HEK293T (cell line): ENCODE measurements around the gene NEUROG2.

ENCODE experiments used
- CTCF ChIA-PET: fragments of 350-600 bp; formaldehyde crosslinking; extraction: SDS; loops from one replicate; lab custom pipeline; 2021; ENCODE audit warnings: antibody characterized with exemption, inconsistent platforms; lab: Yijun Ruan, JAX
- POLR2A ChIA-PET: fragments of 350-600 bp; formaldehyde crosslinking; extraction: SDS; loops from one replicate; lab custom pipeline; 2020; ENCODE audit warnings: antibody characterized with exemption, inconsistent platforms; lab: Yijun Ruan, JAX
- DNase-seq: peaks from one replicate; pipeline ENCODE4 v3.0.0; 2012; ENCODE audit warnings: mixed read lengths; ENCODE audit errors: extremely low spot score
- ARNT ChIP-seq: fragments of 450-650 bp; IDR thresholded peaks from 2 replicates; pipeline ENCODE4 v1.6.1; 2017; ENCODE audit warnings: mild to moderate bottlenecking
- BHLHE40 ChIP-seq: fragments of 450-650 bp; IDR thresholded peaks from 2 replicates; pipeline ENCODE4 v1.6.1; 2016; ENCODE audit warnings: mild to moderate bottlenecking, moderate library complexity, borderline replicate concordance
- CTBP1 ChIP-seq: fragments of 450-650 bp; IDR thresholded peaks from 2 replicates; pipeline ENCODE4 v1.6.1; 2016; ENCODE audit warnings: borderline replicate concordance
- ELF4 ChIP-seq: fragments of 450-650 bp; IDR thresholded peaks from 2 replicates; pipeline ENCODE4 v1.6.1; 2017; ENCODE audit warnings: antibody characterized with exemption
- FOXA1 ChIP-seq: fragments of 450-650 bp; IDR thresholded peaks from 2 replicates; pipeline ENCODE4 v1.6.1; 2016; ENCODE audit warnings: mild to moderate bottlenecking
- FOXK2 ChIP-seq: fragments of 450-650 bp; IDR thresholded peaks from 2 replicates; pipeline ENCODE4 v1.6.1; 2016; ENCODE audit warnings: mild to moderate bottlenecking
- FOXM1 ChIP-seq: fragments of 450-650 bp; IDR thresholded peaks from 2 replicates; pipeline ENCODE4 v1.6.1; 2017; ENCODE audit warnings: mild to moderate bottlenecking, borderline replicate concordance
- HDGF ChIP-seq: fragments of 450-650 bp; IDR thresholded peaks from 2 replicates; pipeline ENCODE4 v1.6.1; 2017; ENCODE audit warnings: antibody characterized with exemption, borderline replicate concordance
- L3MBTL2 ChIP-seq: fragments of 450-650 bp; conservative IDR thresholded peaks from 2 replicates; pipeline ENCODE4 v1.6.1; 2016; ENCODE audit warnings: mild to moderate bottlenecking
- LEF1 ChIP-seq: fragments of 450-650 bp; IDR thresholded peaks from 2 replicates; pipeline ENCODE4 v1.6.1; 2017; ENCODE audit warnings: mild to moderate bottlenecking, borderline replicate concordance
- NFRKB ChIP-seq: fragments of 450-650 bp; IDR thresholded peaks from 2 replicates; pipeline ENCODE4 v1.6.1; 2016; ENCODE audit warnings: mild to moderate bottlenecking, moderate library complexity
- SP1 ChIP-seq: fragments of 450-650 bp; IDR thresholded peaks from 2 replicates; pipeline ENCODE4 v1.6.1; 2017
- SUZ12 ChIP-seq: fragments of 450-650 bp; IDR thresholded peaks from 2 replicates; pipeline ENCODE4 v1.6.1; 2016; ENCODE audit warnings: mild to moderate bottlenecking
- TARDBP ChIP-seq: fragments of 450-650 bp; IDR thresholded peaks from 2 replicates; pipeline ENCODE4 v1.6.1; 2016
- ZNF384 ChIP-seq: fragments of 450-650 bp; IDR thresholded peaks from 2 replicates; pipeline ENCODE4 v1.6.1; 2016
- TF ChIP-seq, protein P1 (sequence below): fragments of 450-650 bp; IDR thresholded peaks from 2 replicates; pipeline ENCODE4 v1.6.1; 2016

Gene NEUROG2

DNA sequence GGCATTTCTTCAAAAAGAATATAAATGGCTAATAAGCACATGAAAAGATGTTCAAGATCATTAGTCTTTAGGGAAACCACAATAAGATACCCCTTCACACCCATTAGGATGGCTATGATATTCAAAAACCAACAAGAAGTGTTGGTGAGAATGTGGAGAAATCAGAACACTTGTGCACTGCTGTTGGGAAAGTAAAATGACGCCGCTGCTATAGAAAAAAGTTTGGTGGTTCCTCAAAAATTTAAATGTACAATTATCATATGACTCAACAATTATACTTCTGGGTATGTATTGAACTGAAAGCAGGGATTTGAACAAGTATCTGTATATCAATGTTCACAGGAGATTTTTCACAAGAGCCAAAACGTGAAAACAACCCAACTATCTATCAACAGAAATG is 29.4 kb upstream of the NEUROG2 start:
- DNase-seq = no peak
- ChIA-PET CTCF (no interaction called here), POLR2A (no interaction called here)
- TF ChIP-seq FOXA1 = no peak
- TF ChIP-seq SUZ12 = no peak
- no peak for TF ChIP-seq ELF4
- TF ChIP-seq, protein P1, sequence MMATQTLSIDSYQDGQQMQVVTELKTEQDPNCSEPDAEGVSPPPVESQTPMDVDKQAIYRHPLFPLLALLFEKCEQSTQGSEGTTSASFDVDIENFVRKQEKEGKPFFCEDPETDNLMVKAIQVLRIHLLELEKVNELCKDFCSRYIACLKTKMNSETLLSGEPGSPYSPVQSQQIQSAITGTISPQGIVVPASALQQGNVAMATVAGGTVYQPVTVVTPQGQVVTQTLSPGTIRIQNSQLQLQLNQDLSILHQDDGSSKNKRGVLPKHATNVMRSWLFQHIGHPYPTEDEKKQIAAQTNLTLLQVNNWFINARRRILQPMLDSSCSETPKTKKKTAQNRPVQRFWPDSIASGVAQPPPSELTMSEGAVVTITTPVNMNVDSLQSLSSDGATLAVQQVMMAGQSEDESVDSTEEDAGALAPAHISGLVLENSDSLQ = no peak

DNA sequence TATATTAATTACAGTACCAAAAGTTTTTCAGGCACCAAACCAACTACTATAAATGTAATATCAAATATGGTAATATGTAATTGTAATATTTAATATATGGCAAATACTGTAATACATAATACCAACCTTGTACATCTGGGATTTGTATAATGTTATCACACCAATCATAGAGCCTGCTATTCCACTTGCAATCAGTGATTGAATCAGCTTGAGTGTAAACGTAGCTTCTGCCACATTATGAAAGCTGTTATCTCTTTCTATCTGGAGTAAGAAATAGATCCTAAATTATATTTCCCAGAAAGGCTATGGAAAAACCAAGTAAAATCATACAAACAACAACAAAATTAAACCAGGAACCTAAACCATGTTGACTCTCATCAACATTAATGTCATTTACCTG is 24.7 kb upstream of the NEUROG2 start:
- no peak for TF ChIP-seq L3MBTL2
- no peak for TF ChIP-seq ELF4
- no peak for TF ChIP-seq NFRKB
- no peak for TF ChIP-seq ARNT
- POLR2A ChIA-PET = no interaction called here

DNA sequence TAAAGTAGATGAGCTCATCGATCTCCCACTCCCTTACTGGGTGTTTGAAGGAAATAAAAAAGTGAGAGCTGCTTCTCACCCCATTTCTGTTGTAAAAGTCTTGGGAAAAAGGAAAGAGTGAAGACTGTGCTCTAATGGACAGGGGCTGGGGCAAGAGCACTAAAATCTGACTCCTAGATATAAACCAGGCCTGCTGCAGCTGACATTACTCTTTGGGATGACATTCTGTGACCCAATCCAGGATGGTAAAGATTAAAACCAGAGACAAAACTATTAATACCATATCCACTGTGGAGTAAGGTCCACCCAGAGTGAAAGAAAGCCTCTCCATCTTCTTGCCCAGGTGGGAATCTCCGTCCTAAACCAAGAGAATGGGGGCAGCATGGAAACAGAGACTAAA is 20.1 kb upstream of the NEUROG2 start:
- ChIA-PET POLR2A (no interaction called here), CTCF (no interaction called here)
- DNase-seq = no peak
- TF ChIP-seq L3MBTL2 (no peak), SP1 (no peak), FOXK2 (no peak), LEF1 (no peak), ELF4 (no peak), BHLHE40 (no peak), NFRKB (no peak), HDGF (no peak), SUZ12 (no peak), TARDBP (no peak), ARNT (no peak), FOXM1 (no peak), CTBP1 (no peak)
- TF ChIP-seq, protein P1 = no peak

More for the DNA sequence above, 24.7 kb upstream of the NEUROG2 start:
- no peak for DNase-seq
- CTCF ChIA-PET = no interaction called here

DNA sequence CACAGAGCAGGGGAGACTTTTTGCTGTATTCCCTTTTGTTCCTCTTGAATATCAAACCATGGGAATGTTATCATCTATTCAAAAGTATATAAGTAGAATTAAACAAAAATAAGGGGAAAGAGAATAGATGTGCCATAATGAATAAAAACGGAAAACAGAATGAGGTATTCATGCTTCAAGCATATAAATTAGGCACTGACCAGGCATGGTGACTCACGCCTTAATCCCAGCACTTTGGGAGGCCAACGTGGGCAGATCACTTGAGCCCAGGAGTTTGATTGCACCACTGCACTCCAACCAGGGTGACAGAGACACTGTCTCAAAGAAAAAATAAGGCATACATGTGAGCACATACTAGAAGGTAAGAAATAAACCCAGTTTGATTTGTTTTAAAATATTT is 16.3 kb upstream of the NEUROG2 start:
- DNase-seq = no peak
- ChIA-PET CTCF (no interaction called here), POLR2A (no interaction called here)
- TF ChIP-seq CTBP1 = no peak
- no peak for TF ChIP-seq SUZ12
- no peak for TF ChIP-seq LEF1
- no peak for TF ChIP-seq NFRKB
- no peak for TF ChIP-seq L3MBTL2
- TF ChIP-seq ARNT = no peak
- no peak for TF ChIP-seq BHLHE40
- no peak for TF ChIP-seq HDGF
- no peak for TF ChIP-seq ZNF384
- no peak for TF ChIP-seq ELF4
- TF ChIP-seq FOXK2 = no peak
- TF ChIP-seq FOXM1 = no peak
- no peak for TF ChIP-seq SP1
- TF ChIP-seq TARDBP = no peak
- TF ChIP-seq FOXA1 = no peak
- TF ChIP-seq, protein P1 = no peak

DNA sequence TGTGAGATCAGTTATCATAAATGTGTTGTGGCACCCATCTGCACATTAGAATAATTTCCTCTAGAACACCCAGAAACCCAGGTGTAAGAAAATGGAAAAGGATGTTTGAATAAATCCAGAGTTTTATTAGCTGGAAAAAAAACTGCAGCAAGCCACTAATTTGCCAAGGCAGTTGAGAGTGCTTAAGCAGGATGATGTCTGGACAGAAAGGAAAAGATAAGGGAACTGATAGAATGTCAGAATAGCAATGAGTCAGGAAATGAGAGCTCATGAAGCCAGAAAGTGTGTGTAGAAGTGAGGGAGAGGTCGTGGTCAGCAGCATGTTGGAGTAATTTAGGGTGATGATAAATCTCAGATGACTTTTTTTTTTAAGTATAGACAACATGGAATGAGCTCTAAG is 15.2 kb upstream of the NEUROG2 start:
- DNase-seq = no peak
- POLR2A ChIA-PET = no interaction called here
- CTCF ChIA-PET = interaction anchor here (0.6 kb wide), 1 partner anchor 457 kb away, joined by 4 read pairs; no protein-coding TSS in a partner anchor
- TF ChIP-seq ARNT (no peak), L3MBTL2 (no peak), SP1 (no peak), FOXK2 (no peak), FOXM1 (no peak), BHLHE40 (no peak), FOXA1 (no peak), NFRKB (no peak), HDGF (no peak), CTBP1 (no peak), SUZ12 (no peak)
- TF ChIP-seq, protein P1 = no peak

DNA sequence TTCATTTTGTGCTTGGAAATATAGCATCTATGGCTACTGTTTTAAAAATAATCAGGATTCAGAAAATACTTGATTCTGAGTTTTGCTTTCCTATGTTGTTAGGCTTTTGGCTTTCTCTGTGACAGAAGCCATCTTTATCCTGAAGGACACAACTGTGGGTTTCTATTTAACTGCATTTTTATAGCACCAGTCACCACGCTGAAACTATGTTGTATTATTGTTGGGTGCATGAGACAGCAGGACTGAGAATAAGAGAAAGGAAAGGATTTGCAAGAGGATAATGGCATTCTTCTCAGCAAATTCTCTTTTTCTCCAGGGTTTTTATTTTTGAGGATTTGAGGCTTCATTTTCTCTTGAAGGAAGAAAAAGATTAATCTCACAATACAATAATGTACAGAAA is 10.1 kb upstream of the NEUROG2 start:
- POLR2A ChIA-PET = no interaction called here
- DNase-seq = no peak
- no peak for TF ChIP-seq SUZ12
- TF ChIP-seq ZNF384 = no peak
- TF ChIP-seq BHLHE40 = no peak
- no peak for TF ChIP-seq HDGF
- no peak for TF ChIP-seq FOXA1
- TF ChIP-seq LEF1 = no peak
- TF ChIP-seq NFRKB = no peak
- TF ChIP-seq ARNT = no peak
- no peak for TF ChIP-seq TARDBP
- no peak for TF ChIP-seq FOXK2
- no peak for TF ChIP-seq ELF4
- no peak for TF ChIP-seq CTBP1
- no peak for TF ChIP-seq SP1
- CTCF ChIA-PET = no interaction called here
